Measurements from ENCODE around the gene CFAP77. TPM values are rescaled to one million over a fixed set of nuclear protein-coding genes. Genes with fewer than 3 reads are reported as not detected.

Gene CFAP77
- polyA plus RNA-seq, 1 experiment, result not detected

DNA sequence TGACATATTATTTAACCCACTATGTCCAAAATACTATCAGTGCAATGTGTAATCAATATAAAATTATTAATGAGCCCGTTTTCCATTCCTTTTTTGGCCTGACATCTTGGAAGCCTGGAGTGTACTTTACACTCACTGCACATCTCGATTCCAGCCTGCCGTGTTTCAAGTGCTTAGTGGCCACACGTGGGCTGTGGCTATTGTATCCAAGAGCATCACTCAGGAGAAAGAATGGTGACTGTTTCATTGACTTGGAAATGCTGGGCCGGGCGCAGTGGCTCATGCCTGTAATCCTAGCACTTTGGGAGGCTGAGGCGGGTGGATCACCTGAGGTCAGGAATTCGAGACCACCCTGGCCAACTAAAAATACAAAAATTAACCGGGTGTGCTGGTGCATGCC, 54.5 kb downstream of the CFAP77 start:
- CTCF ChIA-PET, result no interaction called here
- Histone ChIP-seq H3K36me3 (ENCODE audit: control insufficient read depth, insufficient read depth, low read length) (no peaks in the 10 kb centered on the region), H3K27me3 (ENCODE audit: control insufficient read depth, insufficient read depth, low read length) (peaks cover 6% of the 10 kb centered on the region), H3K4me3 (ENCODE audit: low read depth, low read length) (no peak overlapping the region)
- TF ChIP-seq, protein P1, sequence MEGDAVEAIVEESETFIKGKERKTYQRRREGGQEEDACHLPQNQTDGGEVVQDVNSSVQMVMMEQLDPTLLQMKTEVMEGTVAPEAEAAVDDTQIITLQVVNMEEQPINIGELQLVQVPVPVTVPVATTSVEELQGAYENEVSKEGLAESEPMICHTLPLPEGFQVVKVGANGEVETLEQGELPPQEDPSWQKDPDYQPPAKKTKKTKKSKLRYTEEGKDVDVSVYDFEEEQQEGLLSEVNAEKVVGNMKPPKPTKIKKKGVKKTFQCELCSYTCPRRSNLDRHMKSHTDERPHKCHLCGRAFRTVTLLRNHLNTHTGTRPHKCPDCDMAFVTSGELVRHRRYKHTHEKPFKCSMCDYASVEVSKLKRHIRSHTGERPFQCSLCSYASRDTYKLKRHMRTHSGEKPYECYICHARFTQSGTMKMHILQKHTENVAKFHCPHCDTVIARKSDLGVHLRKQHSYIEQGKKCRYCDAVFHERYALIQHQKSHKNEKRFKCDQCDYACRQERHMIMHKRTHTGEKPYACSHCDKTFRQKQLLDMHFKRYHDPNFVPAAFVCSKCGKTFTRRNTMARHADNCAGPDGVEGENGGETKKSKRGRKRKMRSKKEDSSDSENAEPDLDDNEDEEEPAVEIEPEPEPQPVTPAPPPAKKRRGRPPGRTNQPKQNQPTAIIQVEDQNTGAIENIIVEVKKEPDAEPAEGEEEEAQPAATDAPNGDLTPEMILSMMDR (IDR thresholded peaks at IDR 0.05; ENCODE audit: insufficient read depth, low read depth, low read length), result no peak
- POLR2A ChIA-PET, result no interaction called here
- DNase-seq (ENCODE audit: low read depth), result no peak

DNA sequence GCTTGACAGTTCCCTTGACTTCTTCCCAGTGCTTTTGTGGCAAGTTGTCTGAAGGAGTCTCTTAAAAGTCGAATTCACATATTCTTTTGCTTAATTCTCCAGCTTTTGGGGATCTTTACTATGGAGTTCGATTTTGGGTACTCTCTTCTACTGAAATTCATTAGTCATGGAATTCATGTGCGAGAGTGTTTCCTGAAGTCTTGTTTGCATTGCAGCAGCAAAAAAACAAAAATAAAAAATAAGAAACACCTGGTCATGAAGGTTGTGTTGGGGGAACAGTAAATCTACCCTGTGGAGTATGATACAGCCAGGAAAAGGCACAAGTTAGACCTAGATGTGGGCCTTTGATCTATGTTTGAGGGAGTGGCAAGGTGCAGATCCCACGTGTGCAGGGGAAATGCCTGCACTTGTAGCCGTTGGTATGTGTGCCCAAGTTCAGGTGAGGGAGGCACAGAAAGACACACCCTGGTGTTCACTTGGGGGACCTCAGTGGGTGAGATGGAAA, 55.2 kb downstream of the CFAP77 start:
- DNase-seq (ENCODE audit: low read depth), result no peak
- TF ChIP-seq, protein P1 (IDR thresholded peaks at IDR 0.05; ENCODE audit: insufficient read depth, low read depth, low read length), result no peak
- H3K27me3 ChIP-seq (ENCODE audit: control insufficient read depth, insufficient read depth, low read length), result peaks cover 6% of the 10 kb centered on the region
- no peak overlapping the region for H3K4me3 ChIP-seq (ENCODE audit: low read depth, low read length)
- no peaks in the 10 kb centered on the region for H3K36me3 ChIP-seq (ENCODE audit: control insufficient read depth, insufficient read depth, low read length)
- ChIA-PET POLR2A (no interaction called here), CTCF (no interaction called here)

- DNase-seq (ENCODE audit: low read depth), result no peak
- POLR2A ChIA-PET, result no interaction called here
- CTCF ChIA-PET, result no interaction called here
- H3K27me3 ChIP-seq (ENCODE audit: control insufficient read depth, insufficient read depth, low read length), result peaks cover 4% of the 10 kb centered on the region
- H3K36me3 ChIP-seq (ENCODE audit: control insufficient read depth, insufficient read depth, low read length), result no peaks in the 10 kb centered on the region
- TF ChIP-seq, protein P1 (IDR thresholded peaks at IDR 0.05; ENCODE audit: insufficient read depth, low read depth, low read length), result no peak
- H3K4me3 ChIP-seq (ENCODE audit: low read depth, low read length), result no peak overlapping the region
Observed at GRCh38 chr9:132472199-132472598, 62.2 kb downstream of the CFAP77 start.

DNA sequence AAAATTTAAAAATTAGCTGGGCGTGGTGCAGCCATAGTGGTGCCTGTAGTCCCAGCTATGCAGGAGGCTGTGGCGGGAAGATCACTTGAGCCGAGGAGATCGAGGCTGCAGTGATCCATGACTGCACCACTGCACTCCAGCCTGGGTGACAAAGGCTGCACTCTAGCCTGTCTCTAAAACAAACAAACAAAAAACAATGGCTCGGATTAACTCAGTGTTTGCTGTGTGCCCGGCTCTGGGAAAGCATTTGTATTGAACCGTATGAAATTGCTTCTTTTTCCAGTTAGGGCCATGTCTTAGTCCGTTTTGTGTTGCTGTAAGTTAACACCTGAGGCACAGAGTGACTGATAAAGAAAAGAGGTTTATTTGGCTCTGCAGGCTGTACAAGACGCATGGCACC, 62.6 kb downstream of the CFAP77 start:
- peaks cover 4% of the 10 kb centered on the region for H3K27me3 ChIP-seq (ENCODE audit: control insufficient read depth, insufficient read depth, low read length)
- ChIA-PET POLR2A (no interaction called here), CTCF (no interaction called here)
- H3K36me3 ChIP-seq (ENCODE audit: control insufficient read depth, insufficient read depth, low read length), result no peaks in the 10 kb centered on the region
- DNase-seq (ENCODE audit: low read depth), result no peak
- TF ChIP-seq, protein P1 (IDR thresholded peaks at IDR 0.05; ENCODE audit: insufficient read depth, low read depth, low read length), result no peak
- H3K4me3 ChIP-seq (ENCODE audit: low read depth, low read length), result no peak overlapping the region

DNA sequence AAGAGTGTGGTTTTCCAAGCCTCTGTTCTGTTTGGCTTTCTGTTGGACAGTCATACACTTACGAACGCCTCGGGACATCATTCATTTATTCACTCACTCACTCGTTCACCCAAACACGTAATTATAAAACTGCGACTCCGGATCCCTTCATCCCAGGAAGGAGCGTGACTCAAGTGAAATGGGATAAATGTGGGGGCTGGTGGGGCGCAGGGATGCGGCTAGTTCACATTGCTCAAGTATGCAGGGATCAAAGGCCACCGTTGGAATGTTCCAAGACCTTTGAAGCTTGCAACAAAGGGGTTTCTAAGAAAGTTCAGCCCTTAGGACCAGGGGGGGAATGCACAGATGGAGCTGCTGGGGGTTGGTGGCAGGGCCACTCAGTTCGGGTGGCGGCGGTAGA, 64.2 kb downstream of the CFAP77 start:
- TF ChIP-seq, protein P1 (IDR thresholded peaks at IDR 0.05; ENCODE audit: insufficient read depth, low read depth, low read length), result no peak
- H3K27me3 ChIP-seq (ENCODE audit: control insufficient read depth, insufficient read depth, low read length), result peaks cover 4% of the 10 kb centered on the region
- H3K4me3 ChIP-seq (ENCODE audit: low read depth, low read length), result no peak overlapping the region
- no peaks in the 10 kb centered on the region for H3K36me3 ChIP-seq (ENCODE audit: control insufficient read depth, insufficient read depth, low read length)
- DNase-seq (ENCODE audit: low read depth), result no peak
- ChIA-PET POLR2A (no interaction called here), CTCF (interaction anchor here (0.6 kb wide), 1 partner anchor 33 kb away, joined by 3 read pairs; no protein-coding TSS in a partner anchor)

Data from BJ (cell line).